ENCODE results near the gene WWP2.
"Not testable (repeated sequence)": the region's sequence is repeated elsewhere in the genome, so short reads cannot be mapped to it uniquely, and the experiment has no call there.

WWP2 gene

DNA sequence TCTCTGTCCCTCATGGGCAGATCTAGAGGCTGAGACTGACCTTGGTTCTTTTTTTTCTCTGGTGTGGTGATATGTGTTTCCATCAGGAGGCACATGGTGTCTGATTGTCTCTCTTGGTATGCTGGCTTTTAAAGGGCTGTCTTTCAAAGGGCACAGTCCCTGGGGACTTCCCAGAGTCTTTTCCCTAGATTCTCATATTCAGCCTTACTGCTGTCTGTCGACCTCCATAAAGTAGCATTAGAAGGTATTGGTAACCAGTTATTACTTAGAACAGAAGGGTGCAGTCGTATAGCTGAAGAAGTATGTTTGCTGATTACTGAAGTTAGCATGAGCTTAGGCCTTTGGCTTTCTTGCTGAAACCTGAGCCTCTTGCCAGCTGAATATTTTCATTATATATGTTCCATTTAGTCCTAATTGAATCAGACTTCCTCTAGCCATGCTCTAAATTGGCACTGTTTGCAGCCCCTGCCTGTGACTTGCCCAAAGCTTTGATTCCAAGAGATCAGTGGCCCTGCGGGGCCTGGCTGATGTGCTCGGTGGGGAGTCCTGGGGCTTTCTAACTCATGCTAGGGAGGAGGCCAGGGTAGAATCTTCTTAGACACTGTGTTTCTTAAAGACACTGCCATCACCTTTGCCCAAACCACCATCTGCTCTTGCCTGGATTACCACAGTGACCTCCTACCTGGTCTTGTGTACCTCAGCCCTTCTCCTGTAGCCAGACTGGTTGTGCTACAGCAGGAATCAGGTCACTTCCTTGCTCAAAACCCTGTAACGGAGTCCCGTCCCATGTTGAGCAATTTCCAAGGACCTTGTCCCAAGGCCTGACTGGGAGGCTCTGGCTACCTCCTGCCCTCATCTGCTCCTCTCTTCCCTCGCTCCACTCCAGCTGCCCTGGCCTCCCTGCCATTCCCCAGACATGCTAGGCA lies 71.5 kb downstream of the WWP2 start:
- DNase-seq, result peak; percentile 36

DNA sequence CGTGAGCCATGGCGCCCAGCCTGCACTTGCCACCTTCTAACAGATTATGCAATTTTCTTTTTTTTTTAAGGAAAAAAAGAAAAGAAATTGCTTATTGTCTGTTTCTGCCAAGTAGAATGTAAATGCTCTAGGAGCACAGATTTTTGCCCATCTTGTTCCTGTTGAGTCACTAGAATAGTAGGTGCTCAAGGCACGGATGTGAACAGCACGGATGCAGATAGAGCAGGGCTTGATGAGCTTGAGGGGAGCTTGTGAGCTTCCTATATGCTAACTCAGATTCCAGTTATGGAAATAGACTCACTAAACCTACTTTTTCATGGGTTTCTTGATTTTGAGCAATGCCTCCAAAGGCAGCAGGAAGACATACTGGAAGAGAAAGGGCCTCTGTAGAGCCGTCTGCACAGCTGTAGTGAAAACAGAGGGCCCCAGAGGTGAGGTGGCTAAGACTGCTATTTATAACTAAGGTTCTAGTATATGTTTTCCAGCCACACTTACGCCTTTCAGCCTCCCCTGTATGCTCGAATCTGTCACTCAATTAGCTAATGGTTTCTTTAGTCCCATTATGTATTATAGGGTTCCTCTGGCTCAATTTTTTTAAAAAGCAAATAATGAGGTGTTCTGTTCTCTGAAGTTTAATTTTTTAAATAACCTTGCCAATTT lies 72.8 kb downstream of the WWP2 start:
- DNase-seq, result peak; percentile 5

DNA sequence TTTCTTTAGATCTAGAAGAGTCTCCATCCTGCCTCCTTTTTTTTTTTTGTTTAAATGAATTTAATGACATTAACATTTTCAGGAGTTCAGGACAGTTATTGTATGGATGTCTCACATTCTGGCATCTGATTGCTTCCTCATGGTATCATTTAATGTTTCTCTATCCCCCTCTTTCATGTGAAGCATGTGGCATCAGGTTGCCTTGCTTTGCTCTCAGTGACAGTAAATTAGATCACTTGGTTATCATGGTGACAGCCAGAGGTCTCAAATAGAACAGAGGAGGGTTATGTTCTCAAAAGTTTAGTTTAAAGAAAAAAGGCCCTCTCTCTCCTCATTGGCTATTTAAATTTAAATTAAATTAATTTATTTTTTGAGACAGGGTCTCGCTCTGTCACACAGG lies 74.1 kb downstream of the WWP2 start:
- DNase-seq, result no peak

DNA sequence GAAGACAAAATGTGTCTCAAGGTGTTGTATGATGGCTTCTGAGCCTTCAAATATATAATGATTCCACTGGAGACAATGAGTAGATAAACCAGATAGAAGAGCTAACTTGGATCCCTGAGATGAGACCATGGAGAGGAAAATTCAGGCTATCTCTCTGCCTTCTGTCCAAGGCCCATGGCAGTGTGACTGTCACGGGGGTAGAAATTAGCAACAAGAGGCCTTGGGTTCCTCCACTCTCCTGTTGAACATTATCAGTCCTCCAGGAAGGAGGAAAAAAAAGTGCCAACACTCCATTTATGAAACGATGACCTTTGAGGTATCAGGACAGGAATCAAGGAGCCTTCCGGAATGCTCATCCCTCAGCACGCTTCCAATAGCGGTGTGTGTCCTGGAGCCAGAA lies 75.2 kb downstream of the WWP2 start:
- no peak for DNase-seq

DNA sequence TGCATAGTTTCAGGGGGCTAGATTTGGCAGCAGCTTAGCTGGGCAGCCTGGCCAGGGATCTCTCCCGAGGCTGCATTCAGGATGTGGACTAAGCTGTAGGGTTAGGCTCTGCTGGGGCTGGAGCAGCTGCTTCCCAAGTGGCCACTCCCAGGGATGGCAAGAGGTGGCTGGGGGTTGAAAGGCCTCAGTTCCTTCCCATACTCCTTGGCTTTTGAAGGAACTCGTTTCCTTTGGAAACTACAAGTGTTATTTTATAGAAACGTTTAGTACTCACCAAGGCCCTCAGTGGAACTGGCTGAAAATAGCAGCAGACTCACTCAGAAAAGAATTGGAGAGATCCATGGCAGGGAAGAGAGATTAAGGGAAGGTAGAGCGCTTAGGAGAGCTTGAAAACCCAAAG lies 76.4 kb downstream of the WWP2 start:
- DNase-seq, result peak; percentile 25

DNA sequence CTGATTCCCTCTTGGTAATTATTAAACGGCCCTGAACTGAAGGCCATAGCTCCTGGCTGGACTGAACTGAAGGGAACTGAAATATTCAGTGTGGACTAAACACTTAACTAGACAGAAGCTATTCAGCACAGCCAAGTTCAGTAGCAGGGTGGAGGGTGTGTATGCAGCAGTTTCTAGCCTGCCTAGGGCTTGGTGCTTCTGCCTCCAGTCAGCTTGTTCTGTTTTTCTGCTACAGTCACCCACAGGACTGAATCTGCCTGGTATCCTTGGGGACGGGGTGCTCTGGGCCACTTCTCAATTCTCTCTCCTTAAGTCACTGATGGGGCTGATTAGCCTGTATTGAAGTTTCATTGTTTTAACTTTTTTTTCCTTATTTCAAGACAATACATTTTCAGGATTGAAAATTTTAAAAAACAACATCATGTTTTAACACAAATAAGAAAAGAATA lies 77.1 kb downstream of the WWP2 start:
- DNase-seq, result no peak

DNA sequence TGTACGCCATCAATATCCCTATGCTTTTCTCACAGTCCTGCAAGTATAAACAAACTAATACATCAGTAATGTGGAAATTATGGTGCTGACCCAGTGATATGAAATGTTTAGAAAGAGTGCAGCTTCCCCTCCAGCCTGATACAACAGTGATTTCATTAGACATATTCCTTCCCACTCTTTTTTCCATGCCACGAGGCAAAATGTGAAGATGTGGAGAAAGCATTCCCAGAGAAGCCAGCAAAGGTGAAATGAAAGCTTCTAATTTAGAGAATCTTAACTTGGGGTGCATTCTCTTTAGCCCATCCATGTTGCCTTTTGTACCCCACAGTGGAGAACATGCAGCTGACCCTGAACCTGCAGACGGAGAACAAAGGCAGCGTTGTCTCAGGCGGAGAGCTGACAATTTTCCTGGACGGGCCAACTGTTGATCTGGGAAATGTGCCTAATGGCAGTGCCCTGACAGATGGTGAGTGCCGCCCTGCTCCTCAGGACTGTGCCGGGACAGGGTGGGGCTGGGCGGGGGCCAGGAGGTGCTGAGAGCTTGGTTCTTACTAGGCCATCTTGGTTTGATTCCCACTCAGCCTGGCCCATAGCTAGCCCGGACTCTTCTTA lies 77.8 kb downstream of the WWP2 start:
- DNase-seq, result no peak

DNA sequence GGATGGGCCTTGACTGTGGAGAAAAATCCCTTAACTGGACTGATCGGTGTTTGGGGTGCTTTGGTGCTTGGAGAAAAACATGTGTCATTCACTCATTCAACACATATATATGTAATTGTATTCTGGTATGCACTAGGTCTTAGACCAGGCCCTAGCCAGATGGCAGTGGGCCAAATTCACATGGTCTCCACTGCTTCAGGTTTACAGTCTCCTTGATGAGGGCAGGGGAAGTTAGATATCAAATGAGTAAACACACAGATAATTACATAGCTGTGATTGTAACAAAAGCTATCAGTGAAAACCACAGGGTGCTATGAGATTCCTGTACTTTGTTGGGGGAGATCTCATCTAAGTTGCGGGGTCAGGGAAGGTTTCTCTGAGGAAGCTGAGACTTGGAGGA lies 78.8 kb downstream of the WWP2 start:
- no peak for DNase-seq

DNA sequence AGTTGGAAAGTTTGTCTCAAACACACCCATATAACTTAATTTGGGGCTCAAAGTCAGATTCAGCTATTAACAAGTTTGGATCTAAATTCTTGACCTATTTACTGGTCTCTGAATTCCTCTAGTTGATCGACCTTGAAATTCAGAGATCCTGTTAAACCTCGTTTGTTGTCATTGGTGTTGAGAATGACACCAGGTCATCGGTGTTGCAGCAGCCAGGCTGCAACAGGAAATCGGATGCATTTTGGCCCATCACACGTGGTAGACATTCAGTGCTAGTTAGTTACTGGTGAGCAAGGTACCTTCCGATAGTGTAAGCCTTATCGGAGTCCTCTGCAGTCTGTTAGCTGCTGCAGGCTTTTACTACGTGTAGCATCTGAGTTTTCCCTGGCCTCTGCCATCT lies 82.3 kb downstream of the WWP2 start:
- no peak for DNase-seq

DNA sequence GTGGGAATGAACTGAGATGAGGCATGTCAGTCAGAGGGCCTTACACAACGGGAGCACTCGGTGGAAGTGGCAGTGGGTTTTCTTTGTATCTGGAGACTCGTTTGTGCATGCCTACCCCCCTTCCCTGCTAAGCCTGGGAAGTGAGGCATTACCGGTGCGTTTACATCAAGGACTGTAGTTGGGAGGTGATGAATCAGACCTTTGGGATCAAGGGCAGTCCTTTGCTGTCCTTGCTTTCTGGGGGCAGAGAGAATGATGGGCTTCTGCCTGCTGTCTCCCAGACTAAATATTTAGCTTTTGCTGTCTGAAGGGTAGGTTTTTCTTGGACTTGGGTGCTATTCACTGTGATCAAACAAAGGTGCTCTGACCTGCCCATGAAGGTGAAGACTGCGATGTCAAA lies 83.0 kb downstream of the WWP2 start:
- no peak for DNase-seq

DNA sequence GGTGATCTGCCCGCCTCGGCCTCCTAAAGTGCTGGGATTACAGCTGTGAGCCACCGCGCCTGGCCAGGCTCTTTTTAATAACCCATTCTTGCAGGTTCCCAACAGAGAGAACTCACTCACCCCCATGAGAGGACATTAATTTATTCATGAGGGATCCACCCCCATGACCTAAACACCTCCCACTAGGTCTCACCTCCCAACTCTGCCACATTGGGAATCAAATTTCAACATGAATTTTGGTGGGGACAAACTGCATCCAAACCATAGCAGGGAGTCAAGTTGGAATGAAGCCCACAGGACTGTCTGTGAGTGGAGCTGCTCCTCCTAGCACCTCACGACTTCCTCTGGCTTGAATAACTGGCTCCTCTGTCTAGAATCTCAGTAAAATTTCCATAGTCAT lies 85.5 kb downstream of the WWP2 start:
- DNase-seq, result no peak

DNA sequence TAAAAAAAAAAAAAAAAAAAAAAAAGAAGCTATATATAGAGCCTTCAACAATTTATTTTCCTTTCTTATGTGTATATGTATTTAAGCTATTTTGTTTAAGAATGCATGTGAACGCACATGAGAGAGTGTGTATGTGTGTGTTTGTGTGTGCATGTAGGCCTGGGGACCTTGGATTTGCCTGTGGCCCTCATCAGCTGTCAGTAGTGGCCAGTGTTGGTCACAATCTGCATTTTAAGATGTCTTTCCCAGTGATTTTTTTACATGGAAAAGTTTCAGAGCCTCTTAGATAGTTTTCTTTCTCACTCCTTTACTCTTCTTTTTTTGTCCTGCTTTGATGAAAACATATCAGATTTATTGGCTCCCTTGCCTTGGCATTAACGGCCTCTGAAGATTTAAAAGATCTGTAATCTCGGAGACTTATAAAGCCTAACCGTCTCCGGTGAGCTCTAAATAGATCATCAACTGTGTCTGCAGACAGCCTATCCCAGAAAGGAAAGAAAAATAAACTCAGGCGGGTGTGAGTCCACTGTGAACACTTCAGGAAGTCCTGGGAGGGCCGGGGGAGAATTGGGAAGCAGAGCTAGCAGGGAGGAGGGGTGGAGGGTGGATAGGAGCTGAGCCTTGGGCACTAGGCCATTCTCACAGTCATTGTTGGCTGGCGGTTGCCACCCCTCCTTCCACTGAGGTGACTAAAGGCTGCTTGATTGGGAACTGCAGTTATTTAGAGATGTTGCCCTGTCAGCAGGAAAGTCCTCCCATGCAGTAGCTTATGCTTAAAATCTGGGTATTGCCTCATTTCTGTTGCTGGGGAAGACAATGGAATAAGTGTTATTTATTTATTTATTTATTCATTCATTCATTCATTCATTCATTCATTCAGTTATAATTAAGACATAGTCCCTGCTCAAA lies 86.8 kb downstream of the WWP2 start:
- peak; percentile 5 for DNase-seq

DNA sequence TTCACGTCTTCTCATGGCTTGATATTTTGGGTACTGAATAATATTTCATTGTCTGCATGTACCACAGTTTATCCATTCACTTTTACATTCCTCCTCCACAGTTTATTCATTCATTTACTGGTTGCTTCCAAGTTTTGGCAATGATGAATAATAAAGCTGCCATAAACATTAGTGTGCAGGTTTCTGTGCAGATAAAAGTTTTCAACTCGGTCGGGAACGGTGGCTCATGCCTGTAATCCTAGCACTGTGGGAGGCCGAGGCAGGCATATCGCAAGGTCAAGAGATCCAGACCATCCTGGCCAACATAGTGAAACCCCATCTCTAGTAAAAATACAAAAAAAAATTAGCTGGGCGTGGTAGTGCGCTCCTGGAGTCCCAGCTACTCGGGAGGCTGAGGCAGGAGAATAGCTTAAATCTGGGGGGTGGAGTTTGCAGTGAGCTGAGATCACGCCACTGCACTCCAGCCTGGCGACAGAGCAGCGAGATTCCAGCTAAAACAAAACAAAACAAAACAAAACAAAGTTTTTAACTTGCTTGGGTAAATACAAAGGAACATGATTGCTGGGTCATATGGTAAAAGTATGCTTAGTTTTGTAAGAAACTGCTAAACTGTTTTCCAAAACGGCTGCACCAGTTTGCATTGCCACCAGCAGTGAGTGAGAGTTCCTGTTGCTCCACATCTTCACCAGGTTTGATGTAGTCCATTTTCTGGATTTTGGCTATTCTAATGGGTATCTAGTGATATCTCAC lies 89.5 kb downstream of the WWP2 start:
- no peak for DNase-seq

DNA sequence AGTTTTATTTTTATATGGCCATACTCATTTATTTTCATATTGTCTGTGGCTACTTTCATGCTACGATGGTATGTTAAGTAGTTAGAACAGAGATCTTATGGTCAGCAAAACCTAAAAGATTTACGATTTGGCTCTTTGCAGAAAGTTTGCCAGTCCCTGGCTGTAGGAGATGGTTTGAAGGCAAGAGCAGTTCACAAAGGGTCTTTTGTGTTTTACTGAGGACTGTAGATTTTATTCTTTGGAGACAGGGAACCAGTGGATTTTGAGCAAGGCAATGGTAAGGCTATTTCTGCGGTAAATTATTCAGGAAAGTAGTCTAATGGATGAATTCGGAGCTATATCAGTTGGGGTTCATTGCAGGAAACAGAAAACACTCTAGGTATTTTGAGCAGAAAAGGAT lies 90.7 kb downstream of the WWP2 start:
- DNase-seq, result no peak

DNA sequence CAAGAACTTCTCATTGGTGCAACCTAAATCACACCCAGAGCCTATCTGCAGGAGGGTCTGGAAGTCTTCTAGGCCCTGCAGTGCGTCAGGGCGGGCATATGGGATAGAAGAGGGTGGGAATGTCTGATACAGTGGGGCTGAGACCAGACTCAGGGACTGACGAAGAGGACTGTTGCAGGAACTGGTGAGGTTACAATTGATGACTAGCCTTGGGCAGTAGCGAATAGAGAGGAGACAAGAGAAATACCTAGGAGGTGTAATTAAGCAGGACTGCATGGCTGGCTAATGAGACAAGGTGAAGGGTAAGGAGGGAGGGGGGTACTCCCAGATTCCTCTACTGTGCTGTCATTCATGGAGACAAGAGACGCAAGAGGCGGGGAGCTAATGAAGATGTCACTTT lies 91.3 kb downstream of the WWP2 start:
- DNase-seq, result no peak

DNA sequence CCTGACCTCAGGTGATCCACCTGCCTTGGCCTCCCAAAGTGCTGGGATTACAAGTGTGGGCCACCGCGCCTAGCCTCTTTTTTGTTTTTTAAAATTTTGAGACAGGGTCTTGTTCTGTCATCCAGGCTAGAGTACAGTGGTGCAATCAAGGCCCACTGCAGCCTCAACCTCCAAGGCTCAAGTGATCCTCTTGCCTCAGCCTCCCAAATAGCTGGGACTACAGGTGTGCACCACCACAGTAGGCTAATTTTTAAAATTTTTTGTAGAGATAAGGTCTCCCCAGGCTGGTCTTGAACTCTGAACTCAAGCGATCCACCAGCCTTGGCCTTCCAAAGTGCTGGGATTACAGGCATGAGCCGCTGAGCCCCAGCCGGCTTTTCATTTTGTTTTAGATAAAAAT lies 92.6 kb downstream of the WWP2 start:
- not testable (repeated sequence) for DNase-seq

DNA sequence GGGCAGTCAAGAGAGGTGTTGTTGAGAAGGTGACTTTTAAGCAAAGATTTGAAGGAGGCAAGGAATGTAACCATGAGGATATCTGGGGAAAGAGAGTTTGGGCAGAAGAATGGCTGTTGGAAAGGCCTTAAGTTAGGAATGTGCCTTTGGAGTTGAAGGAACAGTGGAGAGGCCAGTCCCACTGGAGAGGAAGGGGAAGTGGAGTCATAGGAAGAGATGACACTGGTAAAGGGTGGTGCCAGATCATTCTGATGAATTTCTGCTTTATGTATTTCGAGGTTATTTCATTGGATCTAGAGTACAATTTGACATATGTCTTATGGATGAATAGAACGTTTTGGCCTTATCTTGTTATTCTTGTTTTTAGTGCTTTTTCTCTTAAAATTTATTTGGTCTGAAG lies 93.5 kb downstream of the WWP2 start:
- DNase-seq, result no peak

DNA sequence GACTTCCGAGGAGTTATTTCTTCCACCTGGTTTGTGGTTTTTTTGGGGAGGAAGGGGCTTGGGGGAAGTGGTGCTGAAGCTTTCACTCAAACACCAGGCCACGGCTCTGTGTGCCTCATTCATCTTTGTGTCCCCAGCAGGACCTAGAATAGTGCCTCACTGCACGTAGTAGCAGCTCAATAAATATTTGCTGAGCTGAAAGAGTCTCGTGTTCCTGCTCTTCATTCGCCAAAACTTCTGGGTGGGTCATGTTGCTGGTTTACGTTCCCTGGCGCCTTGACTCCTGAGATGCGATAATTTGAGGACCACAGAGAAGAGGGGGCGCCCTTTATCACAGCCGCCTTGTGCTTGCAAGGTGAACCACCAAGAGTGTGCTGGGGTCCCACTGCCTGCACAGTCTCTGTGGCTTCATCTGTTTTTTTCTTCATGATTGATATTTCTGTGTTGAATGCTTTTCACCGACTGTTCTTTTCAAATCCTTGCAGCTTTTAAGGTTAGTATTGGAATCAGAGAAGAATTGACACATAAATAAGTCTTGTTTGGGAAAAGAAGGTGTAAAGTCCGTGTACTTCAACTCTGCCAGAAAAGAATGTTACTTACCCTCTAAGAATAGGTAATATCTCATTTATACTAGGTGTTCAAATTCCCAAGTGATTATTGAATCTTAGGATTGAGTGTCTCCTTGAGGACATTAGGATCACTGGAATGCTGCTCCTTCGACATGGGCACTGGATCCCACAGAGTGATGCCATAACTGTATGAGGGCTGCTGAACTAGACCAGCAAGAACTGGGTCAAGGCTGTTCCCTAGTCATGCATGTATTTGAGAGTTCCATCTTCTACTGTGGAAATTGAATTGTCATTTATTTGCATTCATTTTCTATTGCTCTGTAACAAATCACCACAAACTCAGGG lies 96.3 kb downstream of the WWP2 start:
- DNase-seq, result no peak

DNA sequence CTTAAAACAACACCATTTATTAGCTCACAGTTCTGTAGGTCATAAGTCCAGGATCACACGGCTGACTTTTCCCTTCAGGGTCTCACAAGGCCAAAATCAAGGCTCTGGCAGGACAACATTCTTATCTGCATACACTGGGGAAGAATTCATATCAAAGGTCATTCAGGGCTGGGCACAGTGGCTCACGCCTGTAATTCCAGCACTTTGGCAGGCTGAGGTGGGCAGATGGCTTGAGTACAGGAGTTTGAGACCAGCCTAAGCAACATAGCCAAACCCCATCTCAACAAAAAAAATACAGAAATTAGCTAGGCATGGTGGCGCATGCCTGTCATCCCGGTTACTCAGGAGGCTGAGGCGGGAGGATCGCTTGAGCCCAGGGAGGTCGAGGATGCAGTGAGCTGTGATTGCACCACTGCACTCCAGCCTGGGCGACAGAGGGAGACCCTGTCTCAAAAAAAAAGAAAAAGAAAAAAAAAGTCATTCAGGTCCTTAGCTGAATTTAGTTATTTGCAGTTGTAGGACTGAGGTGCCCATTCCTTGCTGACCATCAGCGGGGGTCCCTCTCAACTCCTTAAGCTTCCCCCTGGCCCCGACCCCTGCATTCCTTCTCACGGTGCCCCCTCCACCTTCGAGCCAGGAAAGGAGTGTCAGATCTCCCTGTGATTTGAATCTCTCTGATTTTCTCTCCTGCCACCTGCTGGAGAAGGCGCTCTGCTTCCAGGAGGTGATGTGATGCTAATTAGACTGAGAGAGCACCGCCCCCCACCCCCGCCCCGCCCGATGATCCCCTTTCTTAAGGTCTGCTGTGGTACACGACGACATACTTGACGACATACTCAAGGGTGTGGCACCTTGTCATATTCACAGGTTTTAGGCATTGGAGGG lies 97.2 kb downstream of the WWP2 start:
- peak; percentile 72 for DNase-seq
